GM18505 (cell line): ENCODE results near the gene GSC2.

ENCODE experiments used
- ATAC-seq: cut with Tn5 transposase; IDR thresholded peaks from one replicate; pipeline ENCODE4 v1.9.1; 2021; ENCODE audit not compliant: unreplicated experiment
- POLR2A ChIP-seq: IDR thresholded peaks from 4 replicates; pipeline ENCODE4 v1.6.1; 2011; ENCODE audit warnings: borderline replicate concordance; ENCODE audit not compliant: insufficient read depth, insufficient read length; ENCODE audit errors: extremely low read depth

GSC2 gene

GRCh38 chr22:19105456-19105855, 44.6 kb downstream of the GSC2 start:
- TF ChIP-seq POLR2A: no peak
- ATAC-seq: no peak

GRCh38 chr22:19103880-19104821, 45.9 kb downstream of the GSC2 start:
- no peak for TF ChIP-seq POLR2A
- ATAC-seq: no peak

- no peak for ATAC-seq
- TF ChIP-seq POLR2A: no peak
Observed at GRCh38 chr22:19098157-19098556, 51.9 kb downstream of the GSC2 start.

- TF ChIP-seq POLR2A: no peak
- ATAC-seq: no peak
Observed at GRCh38 chr22:19097518-19097917, 52.6 kb downstream of the GSC2 start.
